Right lobe of liver (tissue), 4 donors: ENCODE data around the gene CERT1.

Experiments
- CTCF ChIP-seq, 4 donors: fragments of 200-600 bp in 3 of 4; fragments of 450-650 bp in 1 of 4; IDR thresholded peaks; one replicate each; pipeline versions ENCODE4 v1.5.1 to v1.8.0; 2016 to 2022; ENCODE audit warnings: antibody characterized with exemption in 4 of 4, mild to moderate bottlenecking in 2 of 4
- POLR2A ChIP-seq: fragments of 450-650 bp; IDR thresholded peaks from one replicate; pipeline ENCODE4 v1.6.1; 2017; ENCODE audit warnings: antibody characterized with exemption, mild to moderate bottlenecking
- donor health status: DM: no; HTN: no; CAD: no.
- donor health status: DM: no; HTN: no; CAD: no.
- donor health status: DM: no; HTN: yes; CAD: no.

- no peak for TF ChIP-seq CTCF (IDR thresholded peaks at IDR 0.05)
- TF ChIP-seq POLR2A = no peak
These were observed 137.6 kb downstream of the CERT1 start for GRCh38 chr5:75373862-75374261.
